HG02840 (cell line): Measurements from ENCODE around the gene KY.

Source experiments
- ATAC-seq: cut with Tn5 transposase; IDR thresholded peaks from one replicate; pipeline ENCODE4 v1.9.1; 2021; ENCODE audit warnings: mild to moderate bottlenecking, moderate library complexity, moderate number of reproducible peaks; ENCODE audit not compliant: unreplicated experiment, low FRiP score

The KY gene

DNA sequence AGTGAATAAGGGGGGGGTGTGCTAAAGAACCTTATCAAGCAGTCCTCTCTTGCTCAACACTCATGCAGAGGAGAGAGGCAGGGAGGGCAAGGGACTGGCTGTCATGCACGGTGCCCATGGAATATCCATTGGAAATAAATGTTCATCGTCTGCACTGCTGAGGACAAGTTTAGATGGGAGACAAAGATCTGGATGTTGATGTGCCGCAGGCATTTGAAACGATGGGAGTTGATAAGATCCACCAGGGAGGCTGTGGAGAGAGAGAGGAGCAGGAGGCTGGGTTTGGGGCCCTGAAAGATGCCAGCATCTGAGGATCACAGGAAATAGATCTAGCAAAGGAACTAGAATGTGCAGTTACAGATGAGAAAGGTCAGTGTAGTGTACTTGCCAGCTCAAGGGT lies 88.8 kb downstream of the KY start:
- ATAC-seq = no peak

DNA sequence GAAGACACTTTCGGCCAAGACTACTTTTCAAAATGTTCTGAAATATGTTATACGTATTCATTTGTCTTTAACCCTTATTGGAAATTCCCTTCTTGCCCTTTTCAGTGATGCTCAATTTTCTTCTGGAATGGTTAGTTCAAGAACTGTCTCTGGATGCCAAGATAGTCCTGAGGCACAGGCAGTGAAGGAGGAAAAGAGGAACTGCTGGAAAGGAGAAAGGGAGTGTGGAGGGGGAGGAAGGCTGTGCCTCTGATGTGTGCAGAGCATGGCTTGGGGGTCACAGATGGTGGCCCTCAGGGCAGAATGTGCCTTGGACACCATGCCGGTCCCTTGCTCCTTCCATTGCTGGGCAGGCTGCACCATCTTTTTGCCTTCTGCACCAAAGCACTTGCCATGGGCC lies 91.2 kb downstream of the KY start:
- no peak for ATAC-seq
